A204.1 (cell line): Measurements from ENCODE around the gene GAS2L2.

Source experiments
- FAIRE-seq: peaks from 2 replicates; lab custom pipeline; 2012; peaks lifted over from hg19 to GRCh38; lab: Jason Lieb, UNC

Gene GAS2L2

DNA sequence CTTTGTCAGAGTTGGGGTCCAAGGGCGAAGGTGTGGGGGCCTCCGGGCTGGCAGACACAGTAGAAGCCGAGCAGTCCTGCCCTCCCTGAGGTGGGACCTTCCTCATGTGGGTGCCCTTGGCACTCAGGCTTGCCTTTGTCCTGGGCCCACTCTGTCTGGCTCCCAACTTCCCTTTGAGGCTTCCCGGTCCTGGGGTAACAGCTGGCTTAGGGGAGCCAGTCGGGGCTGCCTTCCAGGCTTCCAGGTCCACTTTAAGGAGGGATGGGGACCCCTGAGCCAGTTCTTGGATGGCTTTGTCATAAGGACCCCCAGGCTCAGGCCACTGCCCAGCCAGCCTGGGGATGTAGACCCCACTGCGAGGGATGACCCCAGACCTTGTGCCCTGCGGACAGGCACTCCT lies 7.8 kb downstream of the GAS2L2 start:
- FAIRE-seq: no peak

DNA sequence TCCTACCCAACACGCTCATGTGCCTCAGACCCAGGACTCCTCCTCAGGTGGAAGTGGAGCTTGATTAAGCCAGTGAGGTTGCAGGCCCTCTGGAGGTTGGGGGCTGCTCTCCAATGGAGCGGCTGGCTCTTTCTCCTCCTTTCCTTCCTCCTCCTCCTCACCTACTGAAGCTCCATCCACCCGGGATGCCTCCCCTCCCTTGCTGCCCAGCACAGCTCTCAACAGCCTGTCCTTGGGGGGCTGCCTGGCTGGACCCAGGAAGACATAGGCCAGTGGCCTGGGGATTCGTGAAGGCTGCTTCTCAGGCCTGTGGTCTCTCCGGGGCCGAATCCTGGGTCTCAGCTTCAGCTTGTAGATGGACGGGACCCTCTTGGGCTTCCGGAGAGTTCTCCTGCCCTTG lies 8.2 kb downstream of the GAS2L2 start:
- FAIRE-seq: no peak

DNA sequence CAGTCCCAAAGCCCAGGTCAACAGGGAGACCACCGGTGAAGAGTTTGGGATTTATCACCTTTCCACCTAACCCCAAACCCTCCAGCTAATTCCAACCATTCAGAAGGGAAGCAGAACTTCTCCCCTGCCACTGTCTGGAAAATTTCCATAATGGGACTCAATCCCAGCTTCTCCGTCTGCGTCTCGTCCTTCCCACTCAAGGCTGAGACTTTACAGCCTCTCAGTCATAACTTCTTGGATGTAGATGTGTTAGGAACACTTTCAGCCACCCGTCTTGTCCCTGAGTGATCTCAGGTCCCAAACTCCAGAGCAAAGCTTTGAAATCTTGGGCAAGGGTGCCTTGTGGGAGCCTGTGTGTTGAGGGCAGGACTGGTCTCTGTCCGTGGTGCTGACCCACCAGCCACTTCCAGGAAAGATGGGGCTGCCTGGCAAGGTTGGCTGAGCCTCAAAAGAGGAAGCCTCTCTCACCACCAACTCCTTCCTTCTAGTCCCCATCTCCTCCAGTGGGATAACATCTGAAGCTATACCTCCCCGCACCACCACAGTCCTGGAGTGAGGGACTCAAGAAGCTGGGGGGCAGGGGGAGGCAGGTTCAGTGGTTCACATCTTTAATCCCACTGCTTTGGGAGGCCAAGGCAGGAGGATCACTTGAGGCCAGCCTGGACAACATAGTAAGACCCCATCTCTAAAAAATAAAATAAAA lies 9.3 kb downstream of the GAS2L2 start:
- no peak for FAIRE-seq

DNA sequence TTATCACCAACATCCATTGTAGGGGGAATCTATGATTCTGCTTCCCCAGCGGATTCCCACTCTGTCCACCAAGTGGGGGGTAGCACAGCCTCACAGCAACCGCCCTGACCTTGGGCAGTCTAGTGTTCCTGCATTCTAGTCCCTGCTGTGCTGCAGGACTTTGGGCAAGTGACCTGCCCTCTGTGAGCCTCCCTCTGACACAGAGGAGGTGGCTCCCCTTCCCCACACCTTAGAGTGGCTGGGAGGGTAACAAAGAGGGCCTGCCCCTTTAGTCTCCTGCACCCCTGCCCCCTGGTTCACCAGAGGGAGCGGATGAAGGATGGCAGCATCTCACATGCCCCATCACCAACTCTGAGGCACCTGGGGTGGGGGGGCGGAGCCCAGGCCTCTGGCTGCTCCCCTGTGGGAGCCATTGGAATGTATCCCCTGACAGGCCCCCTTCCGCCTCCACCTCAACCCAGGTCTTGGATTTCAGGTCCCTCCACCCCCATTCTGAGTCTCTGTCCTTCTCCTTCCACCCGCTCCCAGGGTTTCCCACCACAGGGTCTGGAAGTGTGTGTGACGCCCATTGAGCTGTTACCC lies 10.1 kb downstream of the GAS2L2 start:
- FAIRE-seq: no peak

DNA sequence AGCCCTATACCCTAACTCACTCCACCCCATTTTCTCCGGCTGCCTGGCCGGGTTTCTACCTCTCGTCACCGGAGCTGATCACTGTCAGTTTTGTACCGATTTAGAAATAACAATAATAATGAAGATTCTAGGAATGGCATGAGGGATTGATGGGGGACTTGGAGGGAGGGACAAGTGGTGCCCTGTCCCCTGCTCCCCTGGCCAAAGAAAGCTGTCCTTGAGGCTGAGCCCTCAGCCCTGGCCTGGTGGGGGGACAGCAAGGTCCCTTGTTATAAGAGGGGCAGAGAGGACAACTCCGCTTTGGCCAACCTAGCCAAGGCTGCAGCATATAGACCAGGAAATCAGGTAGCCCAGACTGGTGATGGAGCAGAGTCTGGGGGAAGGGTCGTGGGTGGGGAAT lies 10.5 kb downstream of the GAS2L2 start:
- FAIRE-seq: no peak

DNA sequence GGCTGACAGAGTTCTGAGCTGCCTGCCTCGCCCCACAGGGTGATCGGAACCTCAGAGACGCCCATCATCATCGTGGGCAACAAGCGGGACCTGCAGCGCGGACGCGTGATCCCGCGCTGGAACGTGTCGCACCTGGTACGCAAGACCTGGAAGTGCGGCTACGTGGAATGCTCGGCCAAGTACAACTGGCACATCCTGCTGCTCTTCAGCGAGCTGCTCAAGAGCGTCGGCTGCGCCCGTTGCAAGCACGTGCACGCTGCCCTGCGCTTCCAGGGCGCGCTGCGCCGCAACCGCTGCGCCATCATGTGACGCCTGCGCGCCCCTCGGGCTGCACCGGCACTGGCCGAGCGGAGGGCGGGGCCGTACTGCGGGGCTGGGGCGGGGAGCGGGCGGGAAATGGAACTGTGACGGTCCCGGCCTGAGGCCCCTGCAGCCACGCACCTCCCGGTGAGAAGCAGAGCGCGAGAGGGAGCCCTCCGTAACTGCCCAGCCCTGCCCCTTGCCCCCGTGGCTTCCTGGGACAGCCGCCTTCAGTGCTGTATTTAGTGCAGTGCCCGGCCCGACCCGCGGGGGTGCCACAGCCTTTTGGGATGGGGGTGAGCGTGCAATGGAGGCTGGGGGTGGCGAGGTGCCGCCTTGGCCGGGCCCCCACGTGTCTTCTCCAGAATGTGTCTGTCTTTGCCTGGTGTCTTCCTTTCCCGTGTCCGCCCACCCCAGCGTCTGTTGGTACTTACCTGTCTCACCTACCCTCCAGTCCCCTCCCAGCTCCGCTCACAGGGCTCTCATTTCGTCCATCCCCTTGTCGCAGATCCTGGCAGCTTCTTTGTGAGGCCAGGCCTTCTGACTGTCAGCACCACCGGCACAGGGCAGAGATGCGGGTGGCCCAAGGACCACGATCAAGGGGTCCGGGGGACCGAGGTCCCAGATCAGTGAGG lies 11.8 kb downstream of the GAS2L2 start:
- no peak for FAIRE-seq

DNA sequence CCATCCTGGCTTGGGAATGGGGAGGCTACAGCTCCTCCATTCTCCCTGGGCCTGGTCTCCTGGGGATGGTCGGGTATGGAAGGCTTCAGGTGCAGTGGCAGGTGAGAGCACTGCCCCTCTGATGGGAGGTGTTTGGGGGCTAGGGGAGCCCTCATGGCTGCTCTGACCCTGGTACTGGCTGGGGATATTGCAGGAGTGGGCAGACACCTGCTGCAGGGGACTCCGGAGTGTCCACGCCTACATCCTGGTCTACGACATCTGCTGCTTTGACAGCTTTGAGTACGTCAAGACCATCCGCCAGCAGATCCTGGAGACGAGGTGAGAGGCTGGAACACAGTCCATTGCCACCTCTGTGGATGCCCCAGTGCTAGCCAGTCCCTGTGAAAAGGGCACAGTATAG lies 12.8 kb downstream of the GAS2L2 start:
- FAIRE-seq: no peak

DNA sequence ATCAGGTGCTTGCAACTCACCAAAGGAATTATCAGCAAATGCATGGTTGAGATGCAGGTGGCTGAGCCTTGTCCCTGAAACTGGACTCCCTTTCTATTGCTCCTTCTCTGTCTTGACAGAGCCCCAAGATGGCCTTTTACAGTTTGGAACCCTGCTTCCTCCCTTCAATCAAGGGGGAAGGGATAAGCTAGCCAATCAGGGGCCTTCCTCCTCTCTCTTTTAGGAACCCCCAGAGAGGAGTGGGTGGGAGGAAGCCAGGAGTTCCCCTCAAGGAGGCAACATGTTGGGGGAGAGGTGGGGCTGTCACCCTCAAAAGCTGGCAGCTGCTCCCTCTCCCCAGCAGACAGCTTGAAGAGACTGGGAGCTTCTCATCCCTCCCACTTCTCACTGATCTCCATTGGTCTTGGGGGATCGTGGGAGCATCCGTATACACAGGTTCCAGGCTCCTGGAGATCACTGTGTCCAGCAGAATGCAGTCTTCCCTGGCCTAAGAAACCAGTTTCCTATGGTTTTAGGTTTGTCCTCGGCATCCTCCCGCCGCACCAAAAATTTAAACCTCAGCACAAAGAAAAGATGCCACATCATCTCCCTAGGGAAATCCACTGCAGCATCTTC lies 14.4 kb downstream of the GAS2L2 start:
- no peak for FAIRE-seq

DNA sequence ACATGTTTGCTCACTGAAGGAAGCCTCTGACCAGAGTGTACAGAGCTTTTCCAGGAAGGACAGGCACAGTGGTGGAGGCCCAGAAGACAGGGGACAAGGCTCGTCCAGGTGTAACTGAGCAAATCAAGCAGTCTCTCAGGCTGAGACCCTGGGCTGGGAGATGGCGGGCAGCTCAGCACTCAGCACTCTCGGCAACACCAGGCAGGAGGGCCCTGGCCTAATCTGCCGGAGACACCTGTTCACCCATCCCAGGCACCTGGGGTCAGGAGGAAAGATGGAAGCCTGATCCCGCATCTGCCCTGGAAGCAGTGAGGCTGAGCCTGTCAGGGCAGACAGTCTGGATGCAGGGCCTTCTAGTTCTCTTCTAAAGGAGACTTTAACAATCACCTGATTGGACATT lies 16.8 kb downstream of the GAS2L2 start:
- no peak for FAIRE-seq

DNA sequence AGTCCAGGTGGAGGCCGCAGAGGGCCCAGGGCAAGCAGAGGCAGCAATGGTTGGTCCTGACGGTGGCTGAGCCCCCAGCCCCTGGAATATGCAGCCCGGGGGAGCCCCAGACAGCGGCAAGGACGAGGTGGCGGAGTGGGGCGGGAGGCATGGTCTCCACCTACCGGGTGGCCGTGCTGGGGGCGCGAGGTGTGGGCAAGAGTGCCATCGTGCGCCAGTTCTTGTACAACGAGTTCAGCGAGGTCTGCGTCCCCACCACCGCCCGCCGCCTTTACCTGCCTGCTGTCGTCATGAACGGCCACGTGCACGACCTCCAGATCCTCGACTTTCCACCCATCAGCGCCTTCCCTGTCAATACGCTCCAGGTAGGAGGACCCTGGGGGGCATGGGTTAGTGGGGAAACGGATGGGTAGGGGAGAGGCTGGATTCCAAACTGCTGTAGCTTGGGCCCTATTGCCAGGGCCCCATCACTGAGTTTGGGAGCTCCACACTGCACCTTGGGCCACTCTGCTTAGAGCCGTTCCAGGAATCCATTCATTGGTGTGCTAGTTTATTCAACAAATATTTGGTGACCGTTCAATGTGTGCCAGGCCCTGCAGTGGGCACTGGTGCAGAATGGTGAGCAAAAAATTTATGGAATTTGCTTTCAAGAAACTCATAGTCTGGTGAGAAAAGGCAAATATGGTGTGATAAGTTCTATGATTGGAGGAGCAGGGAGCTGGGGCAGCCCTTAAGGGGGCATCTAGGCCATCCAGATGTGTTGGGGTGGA lies 17.8 kb downstream of the GAS2L2 start:
- FAIRE-seq: no peak

DNA sequence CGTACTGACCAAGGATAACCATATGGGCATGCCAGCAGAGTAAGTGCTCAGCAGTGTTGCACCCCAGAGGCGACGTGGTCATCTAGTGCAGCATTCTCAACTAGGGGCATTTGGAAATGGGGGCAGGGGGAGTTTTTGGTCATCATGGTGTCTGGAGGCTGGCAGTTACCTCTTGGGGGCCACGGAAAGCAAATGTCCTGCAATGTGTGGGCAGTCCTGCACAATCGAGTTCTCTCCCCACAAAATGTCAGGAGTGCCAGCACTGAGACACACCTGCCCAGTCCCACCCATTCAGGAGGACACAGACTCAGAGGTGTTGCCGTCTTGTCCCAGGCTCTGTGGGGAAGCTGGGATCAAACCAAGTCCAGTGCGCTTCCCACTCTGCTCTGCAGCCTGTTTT lies 18.6 kb downstream of the GAS2L2 start:
- no peak for FAIRE-seq

DNA sequence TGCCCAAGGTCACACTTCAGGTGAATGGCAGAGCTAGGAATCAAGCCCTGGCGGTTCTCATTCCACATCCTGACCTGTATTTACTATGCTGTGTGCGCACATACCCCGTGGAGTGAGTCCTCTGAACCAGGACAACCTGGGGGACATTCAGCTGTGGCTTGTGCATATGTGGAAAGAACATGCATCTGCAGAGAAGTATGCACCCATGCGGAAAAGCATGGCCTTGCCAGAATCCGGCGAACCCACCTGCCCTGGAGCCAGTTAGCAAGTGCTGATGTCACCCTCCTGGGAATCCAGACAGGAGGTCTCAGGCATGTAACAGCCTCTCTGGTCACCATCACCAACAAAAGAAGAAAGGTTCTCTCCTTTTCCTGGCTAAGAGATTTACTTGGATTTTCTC lies 19.7 kb downstream of the GAS2L2 start:
- no peak for FAIRE-seq

DNA sequence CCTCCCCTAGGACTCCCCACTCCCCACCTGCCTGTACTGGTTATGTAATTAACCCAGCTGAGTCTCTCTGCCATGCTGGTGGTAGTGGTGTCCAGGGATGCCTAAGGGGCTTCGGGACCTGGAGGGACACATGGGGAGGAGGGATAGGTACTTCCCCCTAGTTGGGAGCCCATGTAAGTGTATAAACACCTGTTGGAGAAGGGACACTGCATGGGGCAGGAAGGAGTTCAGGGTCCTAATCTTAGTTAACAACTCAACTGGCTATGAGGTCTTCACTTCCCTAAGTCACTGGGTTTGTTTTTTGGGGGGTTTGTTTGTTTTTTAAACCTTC lies 20.3 kb downstream of the GAS2L2 start:
- no peak for FAIRE-seq

DNA sequence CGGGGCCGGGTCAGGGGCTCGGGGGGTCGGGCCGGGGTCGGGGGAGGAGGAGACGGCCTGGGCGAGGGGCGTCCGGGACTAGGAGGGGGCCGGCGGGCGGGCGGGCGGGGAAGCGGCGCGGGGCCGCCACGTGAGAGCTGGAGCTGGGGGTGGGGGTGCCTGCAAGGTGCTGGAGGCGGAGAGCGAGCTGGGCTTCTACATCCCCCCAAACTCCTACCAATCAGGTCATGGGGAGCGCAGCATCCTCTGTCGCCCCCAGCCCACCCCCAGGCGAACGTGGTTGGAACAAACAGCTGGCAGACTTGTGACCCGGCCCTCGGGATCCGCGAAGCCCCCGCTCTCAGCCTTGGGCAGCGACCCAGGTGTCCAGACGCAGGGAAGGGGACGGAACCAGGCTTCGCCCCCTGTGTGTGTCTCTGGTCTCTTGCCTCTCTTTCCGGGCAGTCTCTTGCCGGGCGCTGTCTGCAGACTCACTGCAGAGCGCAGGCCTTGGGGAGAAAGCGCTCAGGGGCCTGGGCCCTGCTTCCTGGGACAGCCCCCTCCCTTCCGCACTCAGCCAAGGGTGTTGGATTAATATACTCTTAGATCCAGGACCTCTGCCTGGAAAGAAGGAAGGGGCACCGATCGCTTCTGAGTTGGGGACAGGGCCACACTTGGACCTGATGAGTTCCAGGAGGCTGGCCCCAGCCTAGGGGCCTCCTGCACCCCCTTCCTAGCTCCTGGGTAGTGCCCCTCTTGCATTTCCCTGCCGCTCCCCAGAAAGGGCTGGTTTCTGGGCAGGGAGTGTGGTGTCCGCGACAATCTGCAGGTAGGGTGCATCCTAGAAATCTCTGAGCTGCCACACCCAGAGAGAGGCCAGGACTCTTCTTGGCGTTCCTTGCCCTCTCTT lies 20.9 kb downstream of the GAS2L2 start:
- no peak for FAIRE-seq

DNA sequence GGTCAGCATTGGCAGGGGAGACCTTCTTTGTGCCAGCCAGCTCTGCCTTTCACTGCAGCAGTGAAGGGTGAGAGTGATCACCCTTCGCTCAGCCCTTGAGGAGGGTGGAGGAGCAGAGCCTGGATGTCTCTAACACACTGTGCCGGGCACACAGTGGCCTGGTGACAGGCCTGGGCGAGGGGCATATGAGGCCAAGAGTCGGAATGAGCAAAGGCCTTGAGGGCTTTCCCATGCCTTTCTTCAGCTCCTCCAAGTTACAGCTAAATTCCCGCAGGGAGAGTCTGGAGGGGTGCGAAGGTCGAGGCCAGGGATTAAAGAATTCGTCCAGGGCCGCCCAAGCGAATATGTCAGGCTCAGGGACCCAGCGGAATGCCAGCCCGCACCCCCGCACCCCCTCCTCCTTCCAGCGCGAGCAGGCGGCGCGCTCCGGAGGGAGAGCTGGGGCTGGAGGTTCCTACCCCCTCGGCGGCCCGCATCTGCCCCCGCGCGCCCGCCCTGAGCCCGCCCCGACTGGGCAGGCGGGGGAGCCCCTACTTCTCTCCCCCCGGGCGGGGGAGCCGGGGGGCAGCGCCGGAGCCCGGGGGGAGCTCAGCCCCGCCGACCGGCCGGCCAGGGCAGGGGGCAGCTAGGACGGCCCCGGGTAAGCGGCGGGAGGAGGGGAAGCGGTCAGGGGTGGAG lies 21.7 kb downstream of the GAS2L2 start, which contains the start of gene RASL10B:
TSS of gene RASL10B (plus strand) at position 401 of the 678 bp plus-strand sequence. CDS start 3,546 bp downstream, outside the sequence.
- no peak for FAIRE-seq

DNA sequence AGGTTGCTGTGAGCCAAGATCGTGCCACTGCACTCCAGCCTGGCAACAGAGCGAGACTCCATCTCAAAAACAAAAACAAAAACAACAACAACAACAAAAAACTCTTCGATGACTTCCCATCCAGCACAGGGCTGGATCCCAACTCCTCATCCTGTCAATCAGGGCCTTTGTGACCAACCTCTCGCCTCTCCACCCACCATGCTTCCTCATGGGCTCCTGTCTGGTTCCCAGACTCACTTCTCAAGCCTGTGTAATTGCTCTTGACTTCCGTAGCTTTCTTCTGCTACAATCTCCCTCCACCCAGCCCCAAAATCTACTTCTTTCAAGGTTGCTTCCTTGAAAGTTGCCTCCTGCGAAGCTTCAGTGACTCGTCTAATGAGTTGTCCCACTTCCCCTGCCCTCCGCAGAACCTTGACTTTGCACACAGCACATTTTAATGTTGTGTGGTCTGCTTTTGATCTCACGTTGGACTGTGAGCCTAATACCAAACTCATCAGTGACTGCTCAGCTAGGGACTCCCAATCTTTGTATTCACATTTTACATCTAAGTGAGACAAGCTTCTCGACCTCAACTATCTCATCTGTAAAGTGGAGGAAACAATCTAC lies 22.5 kb downstream of the GAS2L2 start:
- FAIRE-seq: no peak

DNA sequence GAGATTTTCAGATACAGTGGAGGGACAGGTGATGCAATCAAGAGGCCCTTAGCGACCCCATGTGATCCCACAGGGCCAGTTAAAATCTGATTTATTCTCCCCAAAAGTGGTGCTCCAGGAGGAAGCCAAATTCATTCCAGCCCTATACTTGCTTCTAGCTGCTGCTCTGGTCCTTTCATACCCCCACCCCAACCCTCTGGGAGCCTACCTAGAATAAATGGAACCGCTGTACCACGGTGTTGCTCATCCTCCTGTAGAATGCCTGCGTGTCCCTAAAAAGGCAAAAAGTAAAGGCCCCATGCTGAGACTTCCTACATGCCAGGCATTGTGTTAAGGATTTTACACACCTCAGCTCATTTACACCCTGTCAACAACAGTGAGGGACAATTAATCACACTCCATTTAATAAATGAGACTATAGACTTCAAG lies 23.6 kb downstream of the GAS2L2 start:
- no peak for FAIRE-seq

DNA sequence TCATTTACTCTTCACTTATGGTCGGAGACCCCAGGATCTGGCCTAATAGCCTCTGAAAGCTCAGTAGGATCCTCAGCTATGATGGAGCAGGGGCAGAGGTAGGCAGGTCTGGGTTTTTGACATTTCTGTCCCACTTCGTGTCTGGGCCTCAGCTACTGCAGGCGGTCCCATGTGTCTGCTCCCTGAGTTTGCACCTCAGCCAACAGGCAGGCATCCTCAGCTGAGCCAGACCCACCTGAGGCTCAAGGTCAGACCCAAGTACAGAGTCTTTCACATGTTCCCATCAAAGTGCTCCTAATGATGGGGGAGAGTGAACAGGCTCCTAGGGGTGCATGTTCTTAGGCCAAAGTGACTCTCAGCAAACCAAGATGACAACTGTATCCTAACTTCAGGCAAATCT lies 24.5 kb downstream of the GAS2L2 start:
- no peak for FAIRE-seq

DNA sequence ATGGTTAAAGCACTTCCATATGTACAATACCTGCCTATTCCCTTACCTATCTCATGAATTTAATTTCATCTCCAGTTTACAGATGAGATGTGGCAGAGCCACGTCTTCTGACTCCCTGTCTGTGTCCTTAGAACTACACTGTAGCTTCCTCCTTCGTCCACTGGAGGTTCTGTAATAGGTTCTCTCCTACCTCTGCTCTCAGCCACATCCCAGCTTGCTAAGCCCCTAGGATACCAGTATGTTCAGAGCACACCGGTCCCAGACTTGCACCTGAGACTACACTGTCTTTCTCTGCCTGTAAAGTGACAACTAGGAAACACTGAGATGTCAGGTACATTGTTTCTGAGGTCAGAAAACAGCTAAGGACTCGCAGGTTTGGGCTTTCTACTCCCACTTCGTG lies 25.4 kb downstream of the GAS2L2 start:
- no peak for FAIRE-seq

DNA sequence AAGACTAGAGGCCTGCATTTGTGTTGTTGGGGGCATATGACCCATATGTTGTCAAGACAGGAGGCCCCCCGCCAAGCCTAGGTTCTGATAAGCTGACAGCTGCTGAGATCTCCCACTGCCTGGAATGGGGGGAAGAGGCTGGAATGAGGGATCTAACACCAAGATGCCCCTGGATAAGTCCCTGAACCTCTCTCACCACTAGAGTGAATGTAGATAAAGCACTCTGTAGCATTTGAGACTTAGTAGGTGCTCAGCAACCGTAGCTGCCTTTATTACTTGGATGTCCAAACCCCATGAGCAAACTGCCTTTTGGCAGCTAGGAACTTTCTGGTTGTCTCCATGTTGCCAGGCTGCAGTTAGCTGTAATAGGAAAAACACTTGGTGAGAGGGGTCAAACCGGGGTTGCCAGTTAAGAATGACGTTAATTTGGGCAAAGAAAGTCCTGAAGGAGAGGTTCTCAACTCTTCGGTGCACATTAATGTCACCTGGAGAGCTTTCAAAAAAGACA lies 26.0 kb downstream of the GAS2L2 start:
- FAIRE-seq: no peak
